ENCODE data around the gene SERINC5. TPM values are rescaled to one million over a fixed set of nuclear protein-coding genes. Genes with fewer than 3 reads are reported as not detected.
"Not testable (repeated sequence)": the region's sequence is repeated elsewhere in the genome, so short reads cannot be mapped to it uniquely, and the experiment has no call there.

Gene SERINC5
- total RNA-seq, 2 experiments from 2014 or later = 85.7 to 88.8 TPM

GRCh38 chr5:80091792-80092192 lies 164.1 kb downstream of the SERINC5 start:
- not testable (repeated sequence) for H3K9me3 Mint-ChIP-seq, H3K4me3 Mint-ChIP-seq, H3K27me3 Mint-ChIP-seq
- peak; percentile 61 for DNase-seq
- CTCF ChIA-PET = interaction anchor here (0.7 to 6.3 kb wide), 16 partner anchors 8 to 244 kb away, joined by 3 to 67 read pairs (median 4); partner anchors contain the start of gene SERINC5
- Mint-ChIP-seq H3K36me3 (ENCODE audit: low read depth) (peaks cover 12% of the 10 kb centered on the region), H3K4me1 (peaks cover 28% of the 10 kb centered on the region), H3K27ac (peak overlapping the region; percentile 83)
- POLR2A ChIA-PET = interaction anchor here (1.0 kb wide), 1 partner anchor 44 kb away, joined by 3 read pairs; no protein-coding TSS in a partner anchor

DNA sequence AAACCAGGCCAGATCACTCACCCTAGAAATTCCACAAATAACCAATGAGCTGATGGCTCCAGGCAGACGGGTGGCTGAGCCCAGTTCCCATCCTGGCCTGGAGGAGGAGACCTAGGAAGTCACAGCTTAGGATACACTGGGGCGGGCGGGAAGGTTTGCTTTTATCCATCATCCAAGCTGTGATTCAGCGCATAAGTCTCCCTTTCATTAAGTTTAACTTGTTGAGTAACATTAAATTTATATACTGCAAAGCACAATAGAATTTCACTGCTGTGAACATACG lies 165.0 kb downstream of the SERINC5 start:
- Mint-ChIP-seq H3K36me3 (ENCODE audit: low read depth) (peaks cover 9% of the 10 kb centered on the region), H3K27ac (no peak overlapping the region), H3K9me3 (no peaks in the 10 kb centered on the region), H3K4me3 (no peak overlapping the region), H3K4me1 (peaks cover 26% of the 10 kb centered on the region), H3K27me3 (no peaks in the 10 kb centered on the region)
- no peak for DNase-seq
- POLR2A ChIA-PET = no interaction called here
- CTCF ChIA-PET = interaction anchor here (0.6 to 6.3 kb wide), 8 partner anchors 10 to 296 kb away, joined by 3 to 67 read pairs (median 5); no protein-coding TSS in a partner anchor

- no peaks in the 10 kb centered on the region for H3K27me3 Mint-ChIP-seq
- peak overlapping the region; percentile 70 for H3K4me3 Mint-ChIP-seq
- CTCF ChIA-PET = interaction anchor here (0.5 to 2.8 kb wide), 33 partner anchors 9 to 1213 kb away, joined by 3 to 20 read pairs (median 3); no protein-coding TSS in a partner anchor
- no peaks in the 10 kb centered on the region for H3K36me3 Mint-ChIP-seq (ENCODE audit: low read depth)
- H3K4me1 Mint-ChIP-seq = peaks cover 18% of the 10 kb centered on the region
- H3K27ac Mint-ChIP-seq = peak overlapping the region; percentile 78
- no peak for DNase-seq
- POLR2A ChIA-PET = interaction anchor here (0.6 kb wide), 2 partner anchors 93 to 950 kb away, joined by 3 to 4 read pairs; no protein-coding TSS in a partner anchor
- H3K9me3 Mint-ChIP-seq = no peaks in the 10 kb centered on the region
Measured at GRCh38 chr5:80083101-80083890, 172.6 kb downstream of the SERINC5 start.

GRCh38 chr5:80082731-80083100 lies 173.1 kb downstream of the SERINC5 start:
- peak overlapping the region; percentile 70 for H3K4me3 Mint-ChIP-seq
- peaks cover 18% of the 10 kb centered on the region for H3K4me1 Mint-ChIP-seq
- H3K9me3 Mint-ChIP-seq = no peaks in the 10 kb centered on the region
- no peaks in the 10 kb centered on the region for H3K27me3 Mint-ChIP-seq
- peak overlapping the region; percentile 78 for H3K27ac Mint-ChIP-seq
- H3K36me3 Mint-ChIP-seq (ENCODE audit: low read depth) = no peaks in the 10 kb centered on the region
- CTCF ChIA-PET = interaction anchor here (0.7 to 2.8 kb wide), 17 partner anchors 9 to 370 kb away, joined by 3 to 20 read pairs (median 4); no protein-coding TSS in a partner anchor
- peak; percentile 57 for DNase-seq
- POLR2A ChIA-PET = no interaction called here

DNA sequence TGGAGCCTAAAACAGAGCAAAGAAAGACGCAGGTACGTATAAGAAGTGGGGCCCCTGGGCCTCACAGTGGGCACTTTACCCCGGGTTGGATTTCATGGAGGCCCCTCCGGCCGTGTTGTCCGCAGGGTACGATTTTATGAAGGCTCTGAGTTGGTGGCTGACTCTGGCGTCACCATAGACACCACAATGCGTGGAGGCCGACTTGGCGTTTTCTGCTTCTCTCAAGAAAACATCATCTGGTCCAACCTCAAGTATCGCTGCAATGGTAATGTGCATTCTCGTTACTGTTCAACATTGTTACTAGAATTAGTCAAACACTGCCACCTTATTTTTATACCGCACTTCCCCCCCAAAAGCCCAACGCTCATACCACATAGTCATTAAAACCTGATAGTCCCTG lies 173.6 kb downstream of the SERINC5 start:
- Mint-ChIP-seq H3K27ac (no peak overlapping the region), H3K4me3 (no peak overlapping the region), H3K9me3 (no peaks in the 10 kb centered on the region), H3K27me3 (no peaks in the 10 kb centered on the region), H3K36me3 (ENCODE audit: low read depth) (no peaks in the 10 kb centered on the region), H3K4me1 (peaks cover 18% of the 10 kb centered on the region)
- no peak for DNase-seq
- ChIA-PET POLR2A (interaction anchor here (0.6 kb wide), 1 partner anchor 522 kb away, joined by 3 read pairs; no protein-coding TSS in a partner anchor), CTCF (interaction anchor here (2.7 kb wide), 1 partner anchor 8 kb away, joined by 10 read pairs; no protein-coding TSS in a partner anchor)

DNA sequence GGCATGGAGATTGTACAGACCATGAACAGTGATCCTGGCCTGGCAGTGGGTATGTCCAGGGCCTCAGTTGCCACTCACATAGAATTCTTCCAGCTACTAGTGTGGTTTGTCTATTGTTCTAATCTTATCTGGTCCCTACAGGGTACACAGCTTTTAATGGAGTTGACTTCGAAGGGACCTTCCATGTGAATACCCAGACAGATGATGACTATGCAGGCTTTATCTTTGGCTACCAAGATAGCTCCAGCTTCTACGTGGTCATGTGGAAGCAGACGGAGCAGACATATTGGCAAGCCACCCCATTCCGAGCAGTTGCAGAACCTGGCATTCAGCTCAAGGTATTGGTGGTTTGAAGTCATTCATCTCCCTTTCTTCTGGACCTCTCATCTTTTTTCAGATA lies 176.9 kb downstream of the SERINC5 start:
- ChIA-PET POLR2A (interaction anchor here (0.6 to 0.7 kb wide), 2 partner anchors 20 to 437 kb away, joined by 3 to 4 read pairs; no protein-coding TSS in a partner anchor), CTCF (interaction anchor here (1.0 to 1.7 kb wide), 4 partner anchors 17 to 228 kb away, joined by 3 to 5 read pairs (median 4); no protein-coding TSS in a partner anchor)
- peaks cover 18% of the 10 kb centered on the region for H3K4me1 Mint-ChIP-seq
- H3K27ac Mint-ChIP-seq = no peak overlapping the region
- no peak overlapping the region for H3K4me3 Mint-ChIP-seq
- no peaks in the 10 kb centered on the region for H3K36me3 Mint-ChIP-seq (ENCODE audit: low read depth)
- no peak for DNase-seq
- no peaks in the 10 kb centered on the region for H3K27me3 Mint-ChIP-seq
- no peaks in the 10 kb centered on the region for H3K9me3 Mint-ChIP-seq

DNA sequence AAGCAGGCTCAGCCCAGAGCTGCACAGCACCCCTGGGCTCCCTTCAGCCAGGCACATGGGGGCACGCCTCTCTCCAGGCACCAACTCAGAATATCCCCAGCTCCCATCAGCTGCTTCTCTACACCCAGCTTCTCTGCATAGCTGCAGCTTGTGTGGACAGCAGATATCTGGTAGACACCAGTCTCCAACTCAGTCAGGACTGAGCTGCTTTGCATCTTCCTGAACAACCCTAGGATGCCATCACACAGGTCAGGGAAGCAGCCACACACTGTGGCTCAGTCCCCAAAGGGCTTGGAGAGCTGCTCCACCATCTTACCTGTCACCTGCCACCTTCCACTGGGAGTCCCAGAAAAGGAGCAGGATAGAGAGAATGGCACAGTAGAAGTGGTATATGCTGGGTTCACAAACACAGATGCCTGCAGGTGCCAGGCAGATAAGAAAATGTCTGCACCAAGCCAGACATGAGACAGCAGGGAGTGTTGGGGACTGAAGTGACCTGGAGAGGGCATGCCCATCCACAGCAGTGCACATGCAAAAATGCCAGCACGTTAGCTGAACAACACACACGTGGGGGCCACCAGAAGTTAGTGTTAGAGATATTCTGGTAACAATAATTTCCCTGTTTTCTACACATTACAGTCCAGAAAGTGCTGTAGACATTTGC lies 178.7 kb downstream of the SERINC5 start:
- ChIA-PET POLR2A (no interaction called here), CTCF (interaction anchor here (1.3 kb wide), 1 partner anchor 228 kb away, joined by 3 read pairs; no protein-coding TSS in a partner anchor)
- peaks cover 5% of the 10 kb centered on the region for H3K4me1 Mint-ChIP-seq

GRCh38 chr5:80076131-80077050 lies 179.5 kb downstream of the SERINC5 start:
- CTCF ChIA-PET = interaction anchor here (1.3 kb wide), 1 partner anchor 229 kb away, joined by 3 read pairs; no protein-coding TSS in a partner anchor

More for the DNA sequence above, 178.7 kb downstream of the SERINC5 start:
- no peaks in the 10 kb centered on the region for H3K36me3 Mint-ChIP-seq (ENCODE audit: low read depth)
- DNase-seq = no peak
- H3K4me3 Mint-ChIP-seq = no peak overlapping the region
- H3K27me3 Mint-ChIP-seq = no peaks in the 10 kb centered on the region
- H3K27ac Mint-ChIP-seq = no peak overlapping the region
- no peaks in the 10 kb centered on the region for H3K9me3 Mint-ChIP-seq

GRCh38 chr5:80072103-80073073 lies 183.5 kb downstream of the SERINC5 start:
- POLR2A ChIA-PET = interaction anchor here (0.6 kb wide), 1 partner anchor 49 kb away, joined by 4 read pairs; no protein-coding TSS in a partner anchor
- no peak for DNase-seq
- H3K9me3 Mint-ChIP-seq = no peaks in the 10 kb centered on the region
- no peaks in the 10 kb centered on the region for H3K27me3 Mint-ChIP-seq
- H3K4me1 Mint-ChIP-seq = peaks cover 18% of the 10 kb centered on the region
- no peaks in the 10 kb centered on the region for H3K36me3 Mint-ChIP-seq (ENCODE audit: low read depth)
- H3K4me3 Mint-ChIP-seq = no peak overlapping the region
- CTCF ChIA-PET = interaction anchor here (0.8 to 1.6 kb wide), 2 partner anchors 11 to 107 kb away, joined by 4 read pairs; no protein-coding TSS in a partner anchor
- no peak overlapping the region for H3K27ac Mint-ChIP-seq

More at GRCh38 chr5:80076131-80077050, 179.5 kb downstream of the SERINC5 start:
- H3K27ac Mint-ChIP-seq = no peak overlapping the region
- no peaks in the 10 kb centered on the region for H3K4me1 Mint-ChIP-seq
- no peak for DNase-seq
- POLR2A ChIA-PET = no interaction called here
- H3K4me3 Mint-ChIP-seq = no peak overlapping the region
- H3K27me3 Mint-ChIP-seq = no peaks in the 10 kb centered on the region
- H3K9me3 Mint-ChIP-seq = no peaks in the 10 kb centered on the region
- no peaks in the 10 kb centered on the region for H3K36me3 Mint-ChIP-seq (ENCODE audit: low read depth)

DNA sequence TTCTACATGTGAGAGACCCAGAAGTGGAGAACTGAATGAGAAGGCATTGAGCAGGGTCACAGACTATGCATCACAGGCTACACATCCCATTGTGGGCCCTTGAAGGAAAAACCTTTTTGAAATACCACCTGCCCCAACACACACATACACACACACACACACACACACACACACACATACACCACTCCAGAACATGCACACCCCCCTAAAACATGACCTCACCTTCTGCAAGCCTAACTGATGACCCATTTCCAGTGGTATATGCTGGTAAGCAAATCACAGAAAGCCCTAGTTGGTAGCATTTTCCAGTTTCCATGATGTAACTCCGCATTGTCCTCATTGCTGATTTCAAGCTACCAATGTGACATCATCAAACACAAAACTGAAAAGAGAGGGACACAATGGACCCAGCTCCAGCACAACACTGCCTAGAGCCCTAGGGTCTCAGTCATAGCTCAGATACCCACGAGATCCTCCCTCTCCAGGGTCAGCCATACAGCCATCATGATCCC lies 184.3 kb downstream of the SERINC5 start:
- POLR2A ChIA-PET = interaction anchor here (0.6 kb wide), 1 partner anchor 49 kb away, joined by 4 read pairs; no protein-coding TSS in a partner anchor
- DNase-seq = no peak
- H3K4me3 Mint-ChIP-seq = no peak overlapping the region
- CTCF ChIA-PET = interaction anchor here (0.8 to 1.6 kb wide), 2 partner anchors 12 to 106 kb away, joined by 4 read pairs; no protein-coding TSS in a partner anchor
- peaks cover 18% of the 10 kb centered on the region for H3K4me1 Mint-ChIP-seq
- no peaks in the 10 kb centered on the region for H3K36me3 Mint-ChIP-seq (ENCODE audit: low read depth)
- no peak overlapping the region for H3K27ac Mint-ChIP-seq
- H3K27me3 Mint-ChIP-seq = no peaks in the 10 kb centered on the region
- no peaks in the 10 kb centered on the region for H3K9me3 Mint-ChIP-seq
